Heart left ventricle (tissue), 16 donors: ENCODE data around the gene ACAD10. TPM values are rescaled to one million over a fixed set of nuclear protein-coding genes. Genes with fewer than 3 reads are reported as not detected.
"Not testable (repeated sequence)": the region's sequence is repeated elsewhere in the genome, so short reads cannot be mapped to it uniquely, and the experiment has no call there.

Source experiments
- ATAC-seq, 4 donors: fragments of 200-7000 bp; cut with Tn5 transposase; one replicate each; pipeline ENCODE4 v1.9.1; 2020 to 2022; ENCODE audit warnings: moderate library complexity in 4 of 4, mild to moderate bottlenecking in 3 of 4, moderate number of reproducible peaks in 1 of 4
- DNase-seq, 5 donors: peaks; one replicate each; pipeline ENCODE4 v3.0.0-alpha.2; 2020
- H3K27ac ChIP-seq, 12 donors: fragments of 200-600 bp; sonication (generic) in 4 of 12; one replicate each; pipeline versions ENCODE4 v1.5.0 to v1.8.0; 2016 to 2022; ENCODE audit warnings: mild to moderate bottlenecking in 2 of 12
- H3K27me3 ChIP-seq, 9 donors: fragments of 200-600 bp; sonication (generic) in 2 of 9; one replicate each; pipeline versions ENCODE4 v1.5.1 to v1.8.0; 2016 to 2022; ENCODE audit warnings: mild to moderate bottlenecking in 3 of 9
- H3K36me3 ChIP-seq, 9 donors: fragments of 200-600 bp; sonication (generic) in 2 of 9; one replicate each; pipeline versions ENCODE4 v1.5.0 to v1.8.0; 2018 to 2022; ENCODE audit warnings: mild to moderate bottlenecking in 2 of 9
- H3K4me1 ChIP-seq, 12 donors: fragments of 200-600 bp; sonication (generic) in 4 of 12; one replicate each; pipeline versions ENCODE4 v1.5.0 to v1.8.0; 2016 to 2022; ENCODE audit warnings: mild to moderate bottlenecking in 3 of 12
- H3K4me3 ChIP-seq, 12 donors: fragments of 200-600 bp; sonication (generic) in 4 of 12; one replicate each; pipeline versions ENCODE4 v1.5.0 to v1.8.0; 2017 to 2022; ENCODE audit warnings: mild to moderate bottlenecking in 9 of 12, moderate library complexity in 4 of 12
- H3K9me3 ChIP-seq, 12 donors: fragments of 200-600 bp; sonication (generic) in 4 of 12; one replicate each; pipeline versions ENCODE4 v1.5.0 to v1.8.0; 2016 to 2022; ENCODE audit warnings: mild to moderate bottlenecking in 1 of 12
- POLR2A ChIP-seq, 2 donors: fragments of 450-650 bp; IDR thresholded peaks; one replicate each; pipeline ENCODE4 v1.6.1; 2017; ENCODE audit warnings: antibody characterized with exemption in 2 of 2, mild to moderate bottlenecking in 2 of 2, moderate library complexity in 2 of 2
- WGBS, 4 donors: extraction: QIAGEN DNeasy Blood & Tissue Kit in 2 of 4; methylation state at CpG; one replicate each; pipeline versions ENCODE4 v1.1.5 to v1.1.7; 2013 to 2018; 5-methylcytosine and 5-hydroxymethylcytosine counted together
- intact Hi-C, 10 donors: fragments of 100-400 bp; cut with DNase I; formaldehyde crosslinking; loops; one replicate each; pipeline versions ENCODE4 v1.11.1 to v1.14.2; 2022
- polyA plus RNA-seq, 2 donors: library from polyadenylated mRNA; stranded (reverse); fragments of 200-250 nt; gene quantifications; one replicate each; pipeline ENCODE4 v1.2.3, GENCODE V29; 2013
- total RNA-seq, 9 donors: library from RNA; depleted of rRNA in 2 of 9; stranded (reverse); fragments of >200 nt in 2 of 9; fragmentation: NEBNext Ultra II Directional in 3 of 9; extraction: Animal tissue kit (Norgen Biotek cat#: 25700) in 3 of 9; gene quantifications; one replicate each; pipeline versions ENCODE4 v1.1.0 to v1.2.4, GENCODE V29; 2016 to 2023
- TF ChIP-seq, protein P1 (sequence below), 12 donors: fragments of 200-600 bp; sonication (generic) in 4 of 12; IDR thresholded peaks; one replicate each; pipeline versions ENCODE4 v1.5.0 to v1.8.0; 2018 to 2022; ENCODE audit warnings: antibody characterized with exemption in 12 of 12, mild to moderate bottlenecking in 5 of 12
- donor health status: ischemic (EF 13 %, LVEDD 7.1; RV severe dilation, severe dysfunction).
- donor health status: healthy with polysubstance abuse.
- donor health status: DM: no; HTN: yes; CAD: no.
- donor health status: DM: no; HTN: no; CAD: no.
- donor health status: ischemic (EF 25% LVEDD 6.9; RV normal size, moderate dysfunction).
- donor health status: ischemic (EF 25% LVEDD 5.7; RV mildly dilated, moderate dysfunction).
- donor health status: healthy.
- donor health status: DM: yes; HTN: yes; CAD: no.
- donor health status: ischemic (EF 35%, LVEDD 5.7; RV mildly dilated, moderate dysfunction).
- donor health status: nonischemic (EF 11% LVEDD 7.7; RV severe dilation, severe dysfunction).
- donor health status: DM: yes; HTN: yes; CAD: no.
- donor health status: PGD.
- donor health status: ischemic (EF 29% LVEDD 5.4; RV normal size, mild dysfunction).
- donor health status: nonischemic (EF 23%, LVEDD 6.1; RV moderate dilation, normal function).

ACAD10 gene
- total and polyA plus RNA-seq, 11 donors: 10.7 to 46.0 (median 27.8) TPM

DNA sequence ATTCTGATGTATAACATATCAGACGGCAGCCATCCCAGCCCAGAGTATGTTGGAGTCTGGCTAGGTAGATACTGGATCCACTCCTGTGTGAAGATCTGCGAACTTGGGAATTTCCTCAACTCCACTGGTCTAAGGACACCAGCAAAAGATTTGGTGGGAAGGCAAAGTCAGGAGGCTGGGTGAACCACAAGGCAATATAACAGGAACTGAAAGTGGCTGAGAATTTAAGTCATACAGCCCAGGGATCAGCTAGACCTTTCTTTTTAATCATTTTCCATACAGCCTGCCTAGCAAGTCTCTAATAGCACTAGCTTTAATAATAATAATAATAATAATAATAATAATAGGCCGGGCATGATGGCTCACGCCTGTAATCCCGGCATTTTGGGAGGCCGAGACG lies 34.9 kb upstream of the ACAD10 start:
- Histone ChIP-seq H3K36me3 (peaks cover 3 to 100% (median 99%) of the 10 kb centered on the region in 9 donors), H3K27me3 (no peaks in the 10 kb centered on the region), H3K9me3 (no peaks in the 10 kb centered on the region), H3K4me3 (no peak overlapping the region), H3K27ac (no peak overlapping the region), H3K4me1 (no peaks in the 10 kb centered on the region)
- TF ChIP-seq, protein P1, sequence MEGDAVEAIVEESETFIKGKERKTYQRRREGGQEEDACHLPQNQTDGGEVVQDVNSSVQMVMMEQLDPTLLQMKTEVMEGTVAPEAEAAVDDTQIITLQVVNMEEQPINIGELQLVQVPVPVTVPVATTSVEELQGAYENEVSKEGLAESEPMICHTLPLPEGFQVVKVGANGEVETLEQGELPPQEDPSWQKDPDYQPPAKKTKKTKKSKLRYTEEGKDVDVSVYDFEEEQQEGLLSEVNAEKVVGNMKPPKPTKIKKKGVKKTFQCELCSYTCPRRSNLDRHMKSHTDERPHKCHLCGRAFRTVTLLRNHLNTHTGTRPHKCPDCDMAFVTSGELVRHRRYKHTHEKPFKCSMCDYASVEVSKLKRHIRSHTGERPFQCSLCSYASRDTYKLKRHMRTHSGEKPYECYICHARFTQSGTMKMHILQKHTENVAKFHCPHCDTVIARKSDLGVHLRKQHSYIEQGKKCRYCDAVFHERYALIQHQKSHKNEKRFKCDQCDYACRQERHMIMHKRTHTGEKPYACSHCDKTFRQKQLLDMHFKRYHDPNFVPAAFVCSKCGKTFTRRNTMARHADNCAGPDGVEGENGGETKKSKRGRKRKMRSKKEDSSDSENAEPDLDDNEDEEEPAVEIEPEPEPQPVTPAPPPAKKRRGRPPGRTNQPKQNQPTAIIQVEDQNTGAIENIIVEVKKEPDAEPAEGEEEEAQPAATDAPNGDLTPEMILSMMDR (IDR thresholded peaks at IDR 0.05): no peak
- TF ChIP-seq POLR2A (IDR thresholded peaks at IDR 0.05): no peak
- WGBS, 4 donors: 93 to 98% (median 96%) methylated on average over 7 of the region's 7 CpGs
- intact Hi-C loops: loop anchor here in 1 of 10 donors (10.0 kb wide), 1 partner anchor 106 kb away; no protein-coding TSS in a partner anchor
- DNase-seq: no peak
- peak in 1 of 4 donors; percentile 13 for ATAC-seq

DNA sequence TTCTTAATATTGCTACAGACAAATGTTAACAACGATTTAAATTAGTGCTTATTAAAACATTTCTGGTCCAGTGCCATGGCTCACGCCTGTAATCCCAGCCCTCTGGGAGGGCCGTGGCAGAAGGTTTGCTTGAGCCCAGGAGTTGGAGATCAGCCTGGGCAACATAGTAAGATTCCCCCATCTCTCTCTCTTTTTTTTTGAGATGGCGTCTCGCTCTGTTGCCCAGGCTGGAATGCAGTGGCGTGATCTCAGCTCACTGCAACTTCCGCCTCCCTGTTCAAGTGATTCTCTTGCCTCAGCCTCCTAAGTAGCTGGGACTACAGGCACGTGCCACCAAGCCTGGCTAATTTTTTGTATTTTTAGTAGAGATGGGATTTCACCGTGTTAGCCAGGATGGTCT lies 33.3 kb upstream of the ACAD10 start:
- H3K9me3 ChIP-seq, H3K27me3 ChIP-seq, DNase-seq, H3K4me3 ChIP-seq, ATAC-seq, H3K4me1 ChIP-seq, H3K27ac ChIP-seq: not testable (repeated sequence)
- intact Hi-C loops: loop anchor here in 1 of 10 donors (10.0 kb wide), 1 partner anchor 108 kb away; no protein-coding TSS in a partner anchor
- peaks cover 3 to 100% (median 99%) of the 10 kb centered on the region in 9 donors for H3K36me3 ChIP-seq
- 93 to 97% (median 95%) methylated on average over 9 of the region's 9 CpGs for WGBS, 4 donors

DNA sequence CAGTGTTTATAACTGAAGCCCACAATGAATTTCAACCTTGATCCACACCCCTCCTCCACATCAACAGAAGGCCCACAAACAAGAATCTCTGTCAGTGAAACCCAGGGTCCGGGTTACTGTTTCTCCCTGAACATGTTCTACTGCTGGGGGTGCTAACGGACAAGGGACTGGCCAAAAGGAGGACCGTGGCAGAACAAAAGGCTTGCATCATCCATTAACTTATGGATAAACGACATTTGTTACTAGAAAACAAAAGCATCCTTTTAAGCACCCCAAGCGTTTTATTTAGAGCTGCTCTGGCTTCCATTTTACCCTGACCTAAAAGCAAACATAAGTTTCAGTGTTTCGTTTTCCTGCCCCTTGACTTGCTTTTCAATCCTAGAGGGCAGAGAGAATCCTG lies 32.3 kb upstream of the ACAD10 start:
- H3K9me3 ChIP-seq: no peaks in the 10 kb centered on the region
- H3K27me3 ChIP-seq: no peaks in the 10 kb centered on the region
- no peak overlapping the region for H3K4me3 ChIP-seq
- intact Hi-C loops: loop anchor here in 1 of 10 donors (10.0 kb wide), 1 partner anchor 109 kb away; no protein-coding TSS in a partner anchor
- 93 to 94% (median 93%) methylated on average over 6 of the region's 6 CpGs for WGBS, 4 donors
- TF ChIP-seq, protein P1 (IDR thresholded peaks at IDR 0.05): no peak
- TF ChIP-seq POLR2A (IDR thresholded peaks at IDR 0.05): no peak
- no peak overlapping the region for H3K27ac ChIP-seq
- H3K36me3 ChIP-seq: peaks cover 3 to 100% (median 99%) of the 10 kb centered on the region in 9 donors
- no peaks in the 10 kb centered on the region for H3K4me1 ChIP-seq
- ATAC-seq: no peak
- DNase-seq: no peak

DNA sequence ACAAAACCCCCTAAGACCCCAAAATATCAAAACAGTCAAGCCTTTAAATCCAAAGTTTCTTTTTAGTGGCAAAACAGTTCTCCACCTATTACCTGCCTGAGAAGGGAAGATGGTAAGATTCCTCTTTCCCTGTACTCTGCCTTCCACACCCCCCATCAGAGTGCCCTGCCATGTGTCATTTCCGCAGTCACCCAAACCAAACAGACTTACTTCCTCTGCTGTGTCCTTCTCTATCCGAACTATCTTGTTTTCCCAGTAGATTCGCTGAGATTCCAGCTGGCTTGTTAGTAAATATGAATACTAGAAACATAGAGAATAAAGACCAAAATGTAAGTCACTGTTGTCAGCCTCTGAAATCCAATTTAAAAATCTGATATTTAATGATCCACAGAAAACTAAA lies 30.5 kb upstream of the ACAD10 start:
- intact Hi-C loops: loop anchor here in 1 of 10 donors (10.0 kb wide), 1 partner anchor 111 kb away; no protein-coding TSS in a partner anchor
- 83 to 85% (median 84%) methylated on average over 3 of the region's 3 CpGs for WGBS, 4 donors

More for the DNA sequence above, 30.5 kb upstream of the ACAD10 start:
- no peak overlapping the region for H3K4me3 ChIP-seq
- H3K27me3 ChIP-seq: no peaks in the 10 kb centered on the region
- H3K27ac ChIP-seq: no peak overlapping the region
- TF ChIP-seq POLR2A (IDR thresholded peaks at IDR 0.05): no peak
- TF ChIP-seq, protein P1 (IDR thresholded peaks at IDR 0.05): no peak
- no peaks in the 10 kb centered on the region for H3K9me3 ChIP-seq
- DNase-seq (no peak), ATAC-seq (no peak)
- no peaks in the 10 kb centered on the region for H3K4me1 ChIP-seq
- H3K36me3 ChIP-seq: peaks cover 3 to 100% (median 99%) of the 10 kb centered on the region in 9 donors
